ENCODE measurements around the gene RNF187. TPM values are rescaled to one million over a fixed set of nuclear protein-coding genes. Genes with fewer than 3 reads are reported as not detected.

The RNF187 gene
- total RNA-seq, 4 donors from 2014 or later: 22.5 to 62.6 (median 61.0) TPM

- no peaks in the 10 kb centered on the region for H3K4me1 ChIP-seq
- TF ChIP-seq EP300 (IDR thresholded peaks at IDR 0.05): no peak
- TF ChIP-seq POLR2A (IDR thresholded peaks at IDR 0.05; ENCODE audit: low read depth): no peak
- no peak for TF ChIP-seq CTCF (IDR thresholded peaks at IDR 0.05)
- TF ChIP-seq POLR2AphosphoS5 (IDR thresholded peaks at IDR 0.05): no peak
- intact Hi-C loops (cut with DNase I): no loop called here
Measured at GRCh38 chr1:228510101-228510802, 23.1 kb downstream of the RNF187 start.

GRCh38 chr1:228510803-228511413, 23.7 kb downstream of the RNF187 start:
- Histone ChIP-seq H3K27ac (replicated peaks in 1 of 4) (no peak overlapping the region), H3K9me3 (peaks cover 0 to 6% (median 0%) of the 10 kb centered on the region in 4 donors), H3K4me3 (no peak overlapping the region), H3K36me3 (no peaks in the 10 kb centered on the region), H3K27me3 (peaks cover 0 to 68% (median 0%) of the 10 kb centered on the region in 4 donors), H3K4me1 (no peaks in the 10 kb centered on the region)
- WGBS: 49% methylated on average over 3 of the region's 3 CpGs
- no peak for DNase-seq (ENCODE audit: extremely low spot score)
- TF ChIP-seq EP300 (IDR thresholded peaks at IDR 0.05): no peak
- no peak for TF ChIP-seq POLR2AphosphoS5 (IDR thresholded peaks at IDR 0.05)
- no peak for TF ChIP-seq POLR2A (IDR thresholded peaks at IDR 0.05; ENCODE audit: low read depth)
- no peak for TF ChIP-seq CTCF (IDR thresholded peaks at IDR 0.05)
- intact Hi-C loops (cut with DNase I): no loop called here

More at GRCh38 chr1:228510101-228510802, 23.1 kb downstream of the RNF187 start:
- no peak overlapping the region for H3K27ac ChIP-seq (replicated peaks in 1 of 4)
- peaks cover 0 to 6% (median 0%) of the 10 kb centered on the region in 4 donors for H3K9me3 ChIP-seq
- WGBS: 59% methylated on average over 3 of the region's 5 CpGs
- peaks cover 0 to 68% (median 0%) of the 10 kb centered on the region in 4 donors for H3K27me3 ChIP-seq
- H3K4me3 ChIP-seq: no peak overlapping the region
- DNase-seq (ENCODE audit: extremely low spot score): no peak
- no peaks in the 10 kb centered on the region for H3K36me3 ChIP-seq

DNA sequence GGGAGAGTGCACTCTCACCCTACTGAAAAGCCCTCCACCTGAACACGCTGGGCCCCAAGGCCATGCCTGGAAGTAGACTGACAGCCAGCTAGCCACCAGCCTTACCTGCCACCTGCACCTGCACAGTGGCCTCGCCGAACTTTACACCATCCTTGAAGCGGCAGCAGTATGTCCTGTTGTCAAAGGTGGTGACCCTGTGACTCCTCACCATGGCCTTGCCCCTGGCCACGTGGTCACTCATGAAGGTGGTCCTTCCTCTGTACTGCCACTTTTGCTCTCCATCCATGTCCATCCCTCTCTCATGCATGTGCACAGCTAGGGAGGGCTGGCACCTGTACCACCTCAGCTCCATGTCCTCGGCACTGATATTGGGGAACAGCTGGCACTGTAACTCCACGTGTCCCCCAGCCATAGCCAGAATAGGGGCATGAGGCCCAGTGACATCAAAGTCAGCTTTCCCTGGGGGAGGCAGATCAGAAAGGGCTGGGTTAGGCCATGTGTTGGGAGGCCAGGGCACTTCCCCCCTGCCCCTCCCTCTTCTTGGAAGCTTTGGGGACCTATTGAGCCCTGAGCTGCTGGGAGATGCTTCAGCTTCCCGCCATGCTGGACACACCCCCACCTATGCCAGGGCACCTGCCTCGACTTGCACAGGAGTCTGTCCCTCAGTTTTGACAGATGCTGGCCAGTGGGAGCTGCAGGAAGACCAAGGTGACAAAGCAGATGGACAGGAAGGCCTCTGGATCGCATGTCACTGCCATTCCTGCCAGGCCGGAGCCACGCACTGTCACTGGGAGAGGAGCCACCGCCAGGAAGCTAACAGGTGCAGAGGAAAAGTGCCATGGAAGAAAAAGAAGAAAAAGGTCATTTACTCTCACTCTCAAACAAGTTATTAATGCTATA, 24.6 kb downstream of the RNF187 start:
- Histone ChIP-seq H3K27me3 (peaks cover 0 to 67% (median 0%) of the 10 kb centered on the region in 4 donors), H3K36me3 (no peaks in the 10 kb centered on the region), H3K9me3 (peaks cover 0 to 6% (median 0%) of the 10 kb centered on the region in 4 donors), H3K4me3 (no peak overlapping the region), H3K4me1 (no peaks in the 10 kb centered on the region), H3K27ac (replicated peaks in 1 of 4) (no peak overlapping the region)
- no peak for TF ChIP-seq POLR2A (IDR thresholded peaks at IDR 0.05; ENCODE audit: low read depth)
- TF ChIP-seq CTCF (IDR thresholded peaks at IDR 0.05): no peak
- no peak for TF ChIP-seq POLR2AphosphoS5 (IDR thresholded peaks at IDR 0.05)
- no peak for TF ChIP-seq EP300 (IDR thresholded peaks at IDR 0.05)
- whole genome bisulfite sequencing: 76% methylated on average over 7 of the region's 13 CpGs
- DNase-seq (ENCODE audit: extremely low spot score): no peak
- intact Hi-C loops (cut with DNase I): no loop called here

DNA sequence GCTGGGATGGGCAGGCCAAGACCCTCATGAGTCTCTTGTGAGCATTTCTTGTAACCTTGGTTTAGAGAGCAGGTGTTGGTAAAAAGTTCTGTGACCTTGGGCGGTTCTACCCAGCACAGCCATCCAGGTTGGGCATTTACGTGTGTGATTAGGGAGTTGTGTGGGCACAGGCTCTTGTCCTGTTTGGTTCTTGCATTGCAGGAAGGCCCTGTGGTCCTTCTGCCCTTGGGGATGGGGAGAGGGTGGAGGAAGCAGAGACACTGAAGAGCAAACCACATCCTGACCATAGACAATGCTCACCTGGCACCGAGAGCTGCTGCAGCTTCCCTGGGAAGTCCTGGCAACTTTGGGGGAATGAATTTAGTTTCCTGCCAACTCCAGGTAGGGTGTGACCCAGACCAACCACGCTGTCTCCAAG, 25.6 kb downstream of the RNF187 start:
- 68% methylated on average over 4 of the region's 4 CpGs for WGBS
- intact Hi-C loops (cut with DNase I): no loop called here
- no peak for DNase-seq (ENCODE audit: extremely low spot score)

More for the DNA sequence above, 25.6 kb downstream of the RNF187 start:
- no peak overlapping the region for H3K4me3 ChIP-seq
- H3K9me3 ChIP-seq: peaks cover 0 to 6% (median 0%) of the 10 kb centered on the region in 4 donors
- H3K27me3 ChIP-seq: peaks cover 0 to 73% (median 0%) of the 10 kb centered on the region in 4 donors
- no peaks in the 10 kb centered on the region for H3K36me3 ChIP-seq
- H3K4me1 ChIP-seq: no peaks in the 10 kb centered on the region
- no peak for TF ChIP-seq POLR2A (IDR thresholded peaks at IDR 0.05; ENCODE audit: low read depth)
- no peak for TF ChIP-seq POLR2AphosphoS5 (IDR thresholded peaks at IDR 0.05)
- no peak for TF ChIP-seq EP300 (IDR thresholded peaks at IDR 0.05)
- TF ChIP-seq CTCF (IDR thresholded peaks at IDR 0.05): no peak
- no peak overlapping the region for H3K27ac ChIP-seq (replicated peaks in 1 of 4)

All from esophagus muscularis mucosa (tissue), 4 donors.